Forelimb muscle (tissue), 1 donor: ENCODE results near the gene FBXL17. TPM values are rescaled to one million over a fixed set of nuclear protein-coding genes. Genes with fewer than 3 reads are reported as not detected.
"Not testable (repeated sequence)": the region's sequence is repeated elsewhere in the genome, so short reads cannot be mapped to it uniquely, and the experiment has no call there.

Source experiments
- DNase-seq: peaks from one replicate; pipeline ENCODE4 v3.0.0-alpha.2; 2013; ENCODE audit warnings: low read depth
- polyA plus RNA-seq: library from polyadenylated mRNA; unstranded; fragments of 120-200 nt; gene quantifications from one replicate; pipeline ENCODE4 v1.2.1, GENCODE V29; 2013; ENCODE audit not compliant: insufficient read length

FBXL17 gene
- 22.1 TPM for polyA plus RNA-seq

DNA sequence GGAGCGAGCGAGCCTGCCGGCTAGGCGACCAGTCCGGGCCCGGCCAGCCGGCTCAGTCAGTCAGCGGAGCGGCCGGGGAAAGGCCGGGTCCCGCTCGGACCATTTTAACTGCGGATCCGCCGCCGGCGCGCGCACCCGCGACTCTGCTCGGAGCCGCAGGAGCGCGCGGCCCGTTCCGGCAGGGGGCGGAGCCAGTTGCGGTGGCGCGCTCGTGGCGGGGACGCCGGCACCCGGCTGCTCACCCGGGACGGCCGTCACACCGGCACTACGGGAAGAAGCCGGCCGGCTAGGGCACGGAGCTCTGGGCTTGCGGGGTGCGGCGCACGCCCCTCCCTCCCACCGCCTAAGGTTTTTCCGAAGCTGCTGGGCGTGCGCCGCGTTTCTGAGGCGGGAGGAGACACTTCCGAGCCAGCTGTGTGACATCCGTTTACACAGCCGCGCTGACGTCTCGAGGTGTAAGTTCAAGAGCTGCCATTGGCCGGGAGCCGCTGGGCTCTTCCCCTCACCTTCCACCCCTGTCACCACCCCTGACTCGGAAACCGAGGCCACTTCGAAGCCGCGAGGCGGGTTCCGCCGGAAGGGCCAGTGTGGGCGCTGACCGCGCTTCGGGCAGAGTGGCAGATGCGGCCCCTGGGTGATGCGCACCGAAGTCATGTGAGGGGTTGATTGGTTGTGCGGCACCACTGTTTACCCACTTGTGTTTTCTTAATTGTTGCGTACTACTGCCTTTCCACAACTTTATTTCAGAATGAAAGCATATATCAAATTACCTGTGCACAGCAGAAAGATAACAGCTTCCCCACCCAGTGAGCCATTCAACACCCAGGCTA lies at the start of gene FBXL17:
Gene FBXL17, minus strand, starts transcription at position 145 of the 830 bp plus-strand sequence.
- DNase-seq: peak; percentile 82

DNA sequence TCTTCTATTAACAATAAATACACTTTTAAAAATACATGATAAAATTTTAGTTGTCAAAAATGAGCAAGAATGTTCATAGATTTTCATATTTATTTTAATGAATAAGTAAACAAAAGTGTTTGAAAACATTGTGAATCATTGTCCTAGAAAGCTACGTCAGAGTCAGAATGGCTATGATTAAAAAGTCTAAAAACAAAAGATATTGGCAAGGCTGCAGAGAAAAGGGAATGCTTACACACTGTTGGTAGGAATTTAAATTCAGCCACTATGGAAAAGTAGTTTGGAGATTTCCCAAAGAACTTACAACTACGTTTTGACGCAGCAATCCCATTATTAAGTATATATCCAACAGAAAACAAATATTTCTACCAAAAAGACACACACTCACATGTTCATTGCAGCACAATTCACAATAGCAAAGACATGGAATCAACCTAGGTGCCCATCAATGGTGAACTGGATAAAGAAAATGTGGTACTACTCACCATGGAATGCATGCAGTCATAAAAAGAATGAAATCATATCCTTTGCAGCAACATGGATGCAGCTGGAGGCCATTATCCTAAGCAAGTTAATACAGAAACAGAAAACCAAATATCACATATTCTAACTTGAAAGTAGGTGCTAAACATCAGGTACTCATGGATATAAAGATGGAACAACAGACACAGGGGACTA lies 49.2 kb upstream of the FBXL17 start:
- DNase-seq: no peak

DNA sequence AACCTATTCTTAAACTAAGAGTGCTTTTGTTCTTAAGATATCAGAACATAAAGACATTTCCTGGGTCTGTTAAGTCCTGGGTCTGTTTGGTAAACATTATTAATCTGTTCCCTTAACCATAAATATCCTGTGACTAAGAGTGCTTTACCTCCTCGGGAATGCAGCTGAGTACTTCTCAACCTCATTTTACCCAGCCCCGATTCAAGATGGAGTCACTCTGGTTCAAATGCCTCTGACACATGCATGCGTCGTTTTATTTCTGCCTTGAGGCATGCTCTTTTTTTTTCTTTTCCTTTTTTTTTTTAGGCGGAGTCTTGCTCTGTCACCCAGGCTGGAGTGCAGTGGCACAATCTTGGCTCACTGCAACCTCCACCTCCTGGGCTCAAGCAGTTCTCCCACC lies 39.8 kb upstream of the FBXL17 start:
- DNase-seq: no peak

DNA sequence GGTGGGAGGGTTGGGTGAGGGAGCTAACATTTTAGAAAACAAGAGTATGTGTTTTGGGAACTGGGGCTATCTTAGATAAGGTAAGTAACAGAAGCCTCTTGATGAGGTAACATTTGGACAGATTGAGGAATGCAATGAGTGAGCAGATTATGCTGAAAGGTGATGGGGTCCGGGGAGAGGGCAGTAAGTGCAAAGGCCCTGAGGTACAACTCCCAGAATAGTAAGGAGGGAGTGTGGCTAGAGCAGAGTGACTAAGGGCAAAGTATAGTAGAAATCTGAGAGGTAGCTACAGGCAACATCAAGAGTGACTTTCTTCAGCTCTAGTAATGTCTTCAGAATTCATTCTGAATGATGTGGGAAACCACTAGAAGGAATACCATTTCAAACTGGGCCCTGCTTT lies 38.9 kb upstream of the FBXL17 start:
- no peak for DNase-seq

DNA sequence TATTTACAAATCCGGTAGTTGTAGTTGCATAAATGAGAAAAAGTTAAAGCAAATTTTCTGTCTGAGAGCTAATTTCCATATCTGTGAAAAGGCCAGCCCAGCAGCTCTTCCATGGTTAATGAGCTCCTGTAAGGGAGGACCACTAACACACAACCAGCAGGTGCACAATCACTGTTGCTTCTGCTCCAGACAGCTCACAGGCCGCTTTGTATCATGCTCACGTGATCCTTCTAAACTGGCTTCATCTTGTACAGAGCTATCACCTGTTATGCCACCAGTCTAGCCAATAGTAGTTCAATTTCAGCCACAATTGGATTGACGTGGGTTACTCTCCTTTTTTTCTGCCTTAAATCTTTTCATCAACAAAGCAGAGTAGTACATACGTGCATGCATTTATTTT lies 38.3 kb upstream of the FBXL17 start:
- DNase-seq: no peak

DNA sequence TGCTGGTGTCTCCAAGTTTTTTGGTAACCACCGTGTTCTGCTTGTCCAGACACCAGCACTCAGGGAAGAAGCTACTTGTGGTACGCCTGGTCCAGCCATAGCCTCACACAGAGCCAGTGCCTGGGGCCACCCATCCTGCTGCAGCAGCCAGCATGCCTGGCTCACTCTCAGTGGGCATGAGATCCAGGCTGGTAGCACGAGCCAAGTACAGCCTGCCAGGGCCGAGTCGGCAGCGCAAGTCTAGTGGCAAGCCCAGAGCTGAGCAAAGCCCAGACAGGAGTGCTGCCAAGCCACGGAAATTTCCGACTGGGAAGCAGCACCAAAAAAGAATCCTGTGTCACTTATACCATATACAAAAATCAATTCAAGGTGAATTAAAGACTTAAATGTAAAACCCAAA lies 36.3 kb upstream of the FBXL17 start:
- DNase-seq: no peak

DNA sequence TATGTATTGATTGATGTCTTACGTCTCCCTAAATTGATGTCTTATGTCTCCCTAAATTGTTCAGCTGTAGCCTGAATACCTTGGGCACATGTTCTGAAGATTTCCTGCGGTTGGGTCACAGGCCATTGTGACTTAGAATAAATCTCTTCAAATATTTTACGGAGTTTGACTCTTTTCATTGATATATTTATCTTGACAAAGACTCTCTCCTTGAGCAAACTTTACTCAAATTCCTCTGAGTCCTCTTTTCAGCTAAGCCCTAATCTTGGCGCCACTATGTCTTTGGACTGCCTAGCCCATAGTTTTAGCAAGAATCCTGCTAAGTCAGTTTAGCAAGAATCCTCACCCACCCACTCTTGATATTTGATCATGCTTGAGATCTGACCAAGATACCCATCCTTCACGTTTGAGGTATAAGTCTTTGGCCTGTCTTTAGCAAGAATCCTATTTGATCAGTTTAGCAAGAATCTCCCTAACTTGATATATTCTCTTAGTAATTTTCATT lies 35.3 kb upstream of the FBXL17 start:
- no peak for DNase-seq

DNA sequence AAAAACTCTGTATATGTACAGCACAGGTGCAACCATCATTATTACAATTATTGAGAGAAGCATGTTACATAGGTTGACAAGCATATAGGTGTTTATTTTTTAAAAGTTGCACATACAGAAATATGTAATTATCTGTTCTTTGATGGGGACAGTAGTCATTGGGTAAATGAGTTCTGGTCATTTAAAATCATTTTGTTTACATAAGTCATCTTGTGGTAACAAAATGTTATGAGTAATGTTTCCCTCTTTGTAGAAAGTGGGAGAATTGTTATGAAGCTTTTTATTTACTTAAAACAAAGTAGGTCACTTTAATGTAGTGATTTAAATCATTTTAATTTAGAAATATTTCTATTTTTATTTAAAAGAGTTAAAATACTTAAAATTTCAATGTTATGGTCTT lies 33.8 kb upstream of the FBXL17 start:
- no peak for DNase-seq

DNA sequence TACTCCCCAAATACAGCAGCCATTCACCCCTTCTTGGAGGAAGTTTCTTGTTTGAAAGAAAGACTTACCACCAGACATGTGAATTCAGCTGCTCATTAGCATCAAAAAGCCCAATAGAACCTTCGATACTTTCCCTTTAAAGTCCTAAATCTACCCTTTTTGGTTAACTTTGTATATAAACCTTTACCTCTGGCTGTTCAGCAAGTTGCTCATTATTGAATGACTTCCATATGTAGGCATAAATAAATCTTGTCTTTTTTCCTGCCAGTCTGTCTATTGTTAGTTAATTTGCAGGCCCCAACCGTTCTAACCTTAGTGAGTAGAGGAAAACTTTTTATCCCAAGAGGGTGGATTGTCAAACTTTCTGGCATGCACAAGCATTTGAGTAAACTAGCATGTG lies 27.9 kb upstream of the FBXL17 start:
- DNase-seq: no peak

DNA sequence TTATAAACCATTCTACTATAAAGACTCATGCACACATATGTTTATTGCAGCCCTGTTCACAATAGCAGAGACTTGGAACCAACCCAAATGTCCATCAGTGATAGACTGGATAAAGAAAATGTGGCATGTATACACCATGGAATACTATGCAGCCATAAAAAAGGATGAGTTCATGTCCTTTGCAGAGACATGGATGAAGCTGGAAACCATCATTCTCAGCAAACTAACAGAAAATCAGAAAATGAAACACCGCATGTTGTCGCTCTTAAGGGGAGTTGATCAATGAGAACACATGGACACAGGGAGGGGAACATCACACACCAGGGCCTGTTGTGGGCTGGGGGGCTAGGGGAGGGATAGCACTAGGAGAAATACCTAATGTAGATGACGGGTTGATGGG lies 23.3 kb upstream of the FBXL17 start:
- DNase-seq: not testable (repeated sequence)

DNA sequence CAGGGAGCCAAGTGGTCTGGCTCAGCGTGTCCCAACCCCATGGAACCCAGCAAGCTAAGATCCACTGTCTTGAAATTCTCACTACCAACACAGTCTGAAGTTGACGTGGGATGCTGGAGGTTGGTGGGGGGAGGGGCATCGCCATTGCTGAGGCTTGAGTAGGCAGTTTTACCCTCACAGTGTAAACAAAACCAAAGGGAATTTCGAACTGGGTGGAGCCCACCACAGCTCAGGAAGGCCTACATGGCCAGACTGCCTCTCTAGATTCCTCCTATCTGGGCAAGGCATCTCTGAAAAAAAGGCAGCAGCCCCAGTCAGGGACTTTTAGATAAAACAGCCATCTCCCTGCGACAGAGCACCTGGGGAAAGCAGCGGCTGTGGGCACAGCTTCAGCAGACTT lies 17.1 kb upstream of the FBXL17 start:
- no peak for DNase-seq

DNA sequence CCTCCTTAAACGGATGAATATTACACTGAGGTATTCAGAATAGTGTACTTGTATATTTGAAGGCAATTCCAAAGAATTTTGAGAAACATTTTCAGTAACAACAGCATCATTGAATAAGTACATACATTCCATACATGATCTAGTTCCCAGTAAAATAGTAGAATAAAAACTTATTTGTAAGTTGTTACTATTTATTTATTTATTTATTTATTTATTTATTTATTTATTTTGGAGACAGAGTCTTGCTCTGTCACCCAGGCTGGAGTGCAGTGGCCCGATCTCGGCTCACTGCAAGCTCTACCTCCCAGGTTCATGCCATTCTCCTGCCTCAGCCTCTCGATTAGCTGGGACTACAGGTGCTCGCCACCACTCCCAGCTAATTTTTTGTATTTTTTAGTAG lies 14.9 kb upstream of the FBXL17 start:
- DNase-seq: not testable (repeated sequence)

DNA sequence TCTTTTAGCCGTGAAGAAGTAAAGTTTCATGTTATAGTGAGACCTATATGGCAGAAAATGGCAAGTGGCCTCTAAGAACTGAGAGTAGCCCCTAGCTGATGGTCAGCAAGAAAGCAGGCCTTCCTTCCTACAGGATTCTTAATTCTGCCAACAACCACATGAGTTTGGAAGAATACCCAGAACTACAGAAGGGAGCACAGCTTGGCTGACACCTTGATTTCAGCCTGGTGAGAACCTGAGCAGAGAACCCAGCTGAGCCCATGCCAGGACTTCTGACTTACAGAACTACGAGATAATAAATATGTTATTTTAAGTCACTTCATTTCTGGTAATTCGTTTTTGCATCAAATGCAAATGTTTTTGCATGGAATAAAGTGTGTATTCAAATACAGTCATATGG lies 5.9 kb upstream of the FBXL17 start:
- no peak for DNase-seq

DNA sequence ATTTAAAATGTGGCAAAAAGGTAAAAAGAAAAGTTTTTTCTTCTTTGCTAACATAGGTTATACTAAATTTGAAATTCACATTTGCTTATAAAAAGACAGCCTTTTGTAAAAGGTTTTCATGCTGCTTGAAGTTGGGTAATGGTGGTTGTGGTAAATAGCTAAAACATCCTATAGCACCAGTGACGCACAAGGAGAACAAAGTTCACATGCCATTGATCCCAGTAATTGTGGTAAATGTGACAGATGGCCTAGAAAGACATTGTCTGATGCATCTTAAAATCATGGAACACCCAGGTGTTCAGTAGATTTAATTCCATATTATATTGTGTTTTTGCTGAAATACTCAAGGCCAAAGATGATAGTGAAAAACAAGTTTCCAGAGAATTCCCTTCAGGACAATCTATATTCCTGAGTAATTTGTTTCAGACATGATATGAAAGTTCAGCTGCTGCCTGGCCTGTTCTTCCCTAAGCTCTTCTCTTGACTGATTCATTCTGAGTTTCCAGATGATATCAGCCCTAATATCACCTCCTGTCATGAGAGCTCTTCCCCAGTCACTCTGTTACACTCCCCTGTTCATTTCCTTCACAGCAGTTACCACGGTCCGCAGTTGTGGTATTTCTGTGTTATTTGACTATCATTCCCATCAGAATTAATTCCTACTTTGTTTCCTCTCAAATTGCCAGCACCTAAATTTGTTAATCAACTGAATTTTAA lies 4.6 kb upstream of the FBXL17 start:
- DNase-seq: no peak

DNA sequence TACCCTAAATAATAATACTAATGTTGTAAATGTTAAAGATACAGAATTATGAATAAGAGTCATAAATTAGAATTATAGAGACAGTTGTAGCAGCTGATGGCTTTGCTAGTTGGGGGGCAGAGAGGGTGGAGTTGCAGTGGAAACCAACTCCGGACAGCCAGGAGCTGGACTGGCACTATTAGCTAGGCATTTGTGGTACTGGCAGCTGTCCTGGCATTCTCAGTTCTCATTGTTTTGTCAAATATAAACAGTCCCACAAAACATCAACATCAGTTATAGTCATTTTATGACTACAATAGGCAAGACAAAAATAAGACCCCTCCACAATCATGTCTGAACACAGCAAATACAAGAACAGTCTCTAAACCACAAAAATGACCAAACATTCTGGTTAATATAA lies 2.8 kb upstream of the FBXL17 start:
- no peak for DNase-seq

DNA sequence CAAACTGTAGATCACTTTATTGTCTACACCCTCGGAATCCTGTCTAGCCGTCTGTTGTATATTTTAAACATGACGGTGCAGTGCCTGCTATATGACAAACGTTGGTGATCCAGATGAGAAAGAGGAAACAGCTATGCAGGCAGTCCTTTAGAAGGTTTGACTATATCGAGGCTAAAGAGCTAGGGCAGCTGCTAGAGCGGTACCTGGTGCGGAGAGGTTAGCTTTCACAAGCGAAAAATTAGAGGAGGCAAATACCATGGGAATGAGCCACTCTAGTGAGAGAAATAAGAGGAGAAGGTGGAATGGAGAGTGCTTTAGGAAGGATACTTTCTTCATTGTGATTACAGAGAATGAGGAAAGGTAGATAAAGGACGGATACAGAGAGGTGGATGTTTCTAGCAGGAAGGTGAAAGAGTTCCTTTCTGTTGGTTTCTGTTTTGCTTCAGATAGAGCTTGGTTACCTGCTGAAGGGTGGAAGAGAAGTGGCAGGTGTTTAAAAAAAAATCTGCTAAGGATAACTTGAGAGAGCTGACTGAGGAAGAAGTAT lies 959 bp upstream of the FBXL17 start:
- no peak for DNase-seq

DNA sequence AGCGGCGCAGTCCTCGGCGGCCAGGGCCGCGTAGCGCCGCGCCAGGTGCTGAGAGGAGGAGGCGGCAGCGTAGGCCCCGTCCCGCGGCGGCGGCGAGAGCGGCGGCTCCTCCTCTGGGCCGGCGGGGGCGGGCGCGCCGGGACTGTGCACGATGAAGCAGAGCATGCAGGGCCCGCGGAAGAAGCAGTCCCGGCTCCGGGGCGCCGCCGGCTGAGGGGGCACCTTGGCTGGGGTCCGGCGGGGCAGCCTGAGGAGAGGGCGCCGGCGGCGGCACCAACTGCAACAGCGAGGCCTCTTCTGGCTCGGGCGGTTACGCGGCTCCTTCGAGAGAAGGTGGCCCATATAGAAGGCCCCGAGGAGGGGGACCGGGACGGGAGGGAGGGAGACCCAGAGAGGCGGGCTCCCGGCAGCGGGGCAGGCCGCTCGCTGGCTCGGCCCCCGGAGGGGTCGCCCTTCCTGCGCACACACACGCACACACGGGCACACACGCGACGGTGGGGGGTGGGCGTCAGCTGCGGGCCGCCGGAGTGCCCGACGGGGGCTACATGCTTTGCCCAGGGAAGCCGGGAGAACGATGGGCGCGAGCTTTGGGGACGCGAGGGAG lies 446 bp downstream of the FBXL17 start:
- no peak for DNase-seq

DNA sequence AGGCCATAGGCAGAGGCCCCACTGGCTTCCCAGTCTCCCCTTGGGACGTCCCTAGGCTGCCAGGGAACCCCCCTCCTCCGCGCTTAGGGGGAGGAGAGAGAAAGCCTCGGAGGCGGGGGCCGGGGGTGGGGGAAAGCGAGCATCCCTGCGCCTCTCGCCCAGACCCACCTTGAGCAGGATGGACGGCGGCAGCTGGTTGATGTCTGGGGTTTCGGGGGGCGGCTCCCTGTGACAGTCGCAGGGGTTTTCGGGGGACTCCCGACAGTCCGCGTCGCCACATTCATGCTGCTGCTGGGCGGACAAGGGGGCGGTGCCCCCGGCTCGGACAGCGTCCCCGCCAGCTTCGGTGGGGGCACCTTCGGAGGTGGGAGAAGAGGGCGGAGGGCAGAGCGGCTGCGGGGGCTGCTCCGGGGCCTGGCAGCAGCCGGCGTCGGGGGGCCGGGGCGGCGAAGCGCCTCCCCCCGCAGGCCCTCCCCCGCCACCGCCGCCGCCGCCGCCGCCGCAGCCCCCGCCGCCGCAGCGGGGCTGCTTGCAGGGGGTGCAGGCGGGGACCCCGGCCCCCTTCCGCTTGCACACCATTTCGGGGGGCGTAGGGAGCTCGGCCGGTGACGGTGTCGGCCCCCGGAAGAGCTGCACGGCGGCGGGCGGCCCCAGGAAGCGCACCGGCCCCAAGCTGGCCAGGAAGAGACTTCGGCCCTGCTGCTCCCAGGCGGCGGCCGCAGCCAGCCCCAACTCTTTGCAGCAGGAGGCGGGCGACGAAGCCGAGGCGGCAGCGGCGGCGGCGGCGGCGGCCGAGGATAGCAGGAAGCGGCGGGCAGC lies 1.2 kb downstream of the FBXL17 start:
- DNase-seq: no peak

DNA sequence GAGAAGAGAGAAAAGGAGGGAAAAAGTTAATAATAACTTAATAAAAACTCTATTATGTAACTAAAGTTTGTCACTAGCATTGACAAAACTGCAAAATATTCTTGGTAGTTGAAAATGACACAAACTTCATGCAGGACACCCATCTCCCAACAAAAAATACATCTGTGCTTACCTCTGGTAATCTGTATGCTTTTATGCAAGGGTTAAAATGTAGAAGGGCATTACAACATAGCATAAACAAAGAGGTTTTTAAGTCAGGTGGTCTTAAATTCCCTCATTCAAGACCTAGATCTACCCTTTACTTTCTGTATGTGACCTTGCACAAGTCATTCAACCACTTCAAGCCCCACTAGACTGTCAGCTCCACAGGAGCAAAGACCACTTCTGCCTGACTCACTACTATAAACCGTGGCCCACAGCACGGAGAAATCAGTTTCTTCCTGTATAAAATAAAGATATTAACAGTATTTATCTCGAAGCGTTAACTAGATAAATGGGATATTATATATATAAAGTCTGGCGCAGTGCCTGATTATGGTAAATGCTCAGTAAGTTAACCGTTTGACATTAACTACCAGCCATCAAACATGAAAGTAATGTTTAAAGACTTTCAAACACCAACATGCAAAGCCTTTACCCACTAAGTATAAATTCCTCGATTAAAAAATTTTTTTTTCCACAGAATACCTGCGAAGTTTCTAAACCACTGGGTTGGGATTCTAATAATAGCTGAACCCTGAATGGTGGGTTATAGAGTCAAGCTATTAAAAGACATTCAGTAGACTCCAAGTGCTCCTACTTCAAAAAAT lies 2.0 kb downstream of the FBXL17 start:
- no peak for DNase-seq

DNA sequence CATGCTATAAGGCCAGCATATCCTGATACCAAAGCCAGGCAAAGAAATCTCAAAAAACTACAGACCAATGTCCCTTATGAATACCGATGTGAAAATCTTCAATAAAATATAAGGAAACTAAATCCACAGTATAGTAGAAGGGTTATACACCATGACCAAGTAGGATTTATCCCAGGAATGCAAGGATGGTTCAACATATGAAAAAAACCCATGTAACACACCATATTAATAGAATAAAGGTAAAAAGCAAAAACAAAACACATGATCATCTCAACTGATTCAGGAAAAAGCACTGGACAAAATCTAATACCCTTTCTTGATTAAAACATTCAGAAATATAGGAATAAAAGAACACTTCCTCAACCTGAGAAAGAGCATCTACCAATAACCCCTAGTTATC lies 6.1 kb downstream of the FBXL17 start:
- DNase-seq: no peak
